ENCODE results near the gene PDE8B.
"Not testable (repeated sequence)": the region's sequence is repeated elsewhere in the genome, so short reads cannot be mapped to it uniquely, and the experiment has no call there.

The PDE8B gene

GRCh38 chr5:77463905-77464304 lies 253.4 kb downstream of the PDE8B start:
- DNase-seq, result no peak

- DNase-seq, result not testable (repeated sequence)
Measured at GRCh38 chr5:77468875-77469274, 258.4 kb downstream of the PDE8B start.

- DNase-seq, result not testable (repeated sequence)
Measured at GRCh38 chr5:77475041-77475440, 264.6 kb downstream of the PDE8B start.

Data from bone marrow (tissue), 2 donors.